Mesendoderm (in vitro differentiated cells): ENCODE data around the gene DNAJC19. TPM values are rescaled to one million over a fixed set of nuclear protein-coding genes. Genes with fewer than 3 reads are reported as not detected.

ENCODE experiments used
- DNase-seq: peaks from one replicate; pipeline ENCODE4 v3.0.0; 2013
- H2AK5ac ChIP-seq: 2 replicates; pipeline ENCODE4 v1.6.1; 2013; ENCODE audit warnings: low read length, inconsistent platforms
- H2BK120ac ChIP-seq: 2 replicates; pipeline ENCODE4 v1.6.1; 2013; ENCODE audit warnings: low read depth, mild to moderate bottlenecking, low read length, moderate library complexity, mixed read lengths
- H2BK15ac ChIP-seq: replicated peaks from 2 replicates; pipeline ENCODE4 v1.6.1; 2013; ENCODE audit warnings: low read depth, mild to moderate bottlenecking, moderate library complexity
- H2BK5ac ChIP-seq: 2 replicates; pipeline ENCODE4 v1.6.1; 2013; ENCODE audit warnings: low read length, inconsistent platforms
- H3K18ac ChIP-seq: 2 replicates; pipeline ENCODE4 v1.6.1; 2013; ENCODE audit warnings: mild to moderate bottlenecking, low read length, mixed read lengths
- H3K23ac ChIP-seq: one replicate; pipeline ENCODE4 v1.6.1; 2013; ENCODE audit warnings: low read length
- H3K27ac ChIP-seq: 2 replicates; pipeline ENCODE4 v1.5.1; 2013; ENCODE audit warnings: low read depth, mild to moderate bottlenecking, inconsistent platforms, low read length, moderate library complexity
- H3K27me3 ChIP-seq: 2 replicates; pipeline ENCODE4 v1.6.1; 2013; ENCODE audit warnings: low read length, control low read depth, mild to moderate bottlenecking, inconsistent platforms; ENCODE audit not compliant: insufficient read depth, poor library complexity
- H3K36me3 ChIP-seq: 2 replicates; pipeline ENCODE4 v1.6.1; 2013; ENCODE audit warnings: low read length, inconsistent platforms; ENCODE audit not compliant: control insufficient read depth, insufficient read depth
- H3K4ac ChIP-seq: one replicate; pipeline ENCODE4 v1.6.1; 2013; ENCODE audit warnings: low read depth, mild to moderate bottlenecking, low read length, moderate library complexity
- H3K4me1 ChIP-seq: 2 replicates; pipeline ENCODE4 v1.6.1; 2013; ENCODE audit warnings: low read depth, low read length, inconsistent platforms; ENCODE audit not compliant: control insufficient read depth
- H3K4me2 ChIP-seq: 2 replicates; pipeline ENCODE4 v1.6.1; 2013; ENCODE audit warnings: low read length
- H3K4me3 ChIP-seq: 2 replicates; pipeline ENCODE4 v1.5.1; 2013; ENCODE audit warnings: mild to moderate bottlenecking, low read length
- H3K56ac ChIP-seq: one replicate; pipeline ENCODE4 v1.6.1; 2013; ENCODE audit warnings: low read length
- H3K79me1 ChIP-seq: 2 replicates; pipeline ENCODE4 v1.6.1; 2013; ENCODE audit warnings: low read length, inconsistent platforms
- H3K79me2 ChIP-seq: 2 replicates; pipeline ENCODE4 v1.6.1; 2013; ENCODE audit warnings: mild to moderate bottlenecking, low read length; ENCODE audit not compliant: control insufficient read depth, insufficient read depth
- H3K9ac ChIP-seq: 2 replicates; pipeline ENCODE4 v1.6.1; 2013; ENCODE audit warnings: low read length, inconsistent platforms
- H4K5ac ChIP-seq: one replicate; pipeline ENCODE4 v1.6.1; 2013; ENCODE audit warnings: low read length
- H4K8ac ChIP-seq: one replicate; pipeline ENCODE4 v1.6.1; 2013; ENCODE audit warnings: low read depth, mild to moderate bottlenecking, control low read depth, low read length, moderate library complexity
- WGBS: extraction: QIAGEN DNeasy Blood & Tissue Kit; methylation state at CpG from one replicate; pipeline ENCODE4 v1.1.7; 2013; ENCODE audit warnings: low lambda C conversion rate, missing lambda C conversion rate; ENCODE audit not compliant: insufficient coverage; ENCODE audit errors: extremely low coverage; 5-methylcytosine and 5-hydroxymethylcytosine counted together
- polyA plus RNA-seq, 2 experiments: library from polyadenylated mRNA; stranded (reverse); fragments of 200-250 nt; gene quantifications; one replicate each; pipeline ENCODE4 v1.2.3, GENCODE V29; 2013

Gene DNAJC19
- polyA plus RNA-seq (2013, experiment 1 of 2): 215 TPM
- 197 TPM for polyA plus RNA-seq (2013, experiment 2 of 2)

GRCh38 chr3:180989291-180990163, at the start of gene DNAJC19:
Gene DNAJC19 (minus strand): TSS chr3:180989736. CDS start chr3:180989602, 134 bp downstream.
- H2BK120ac ChIP-seq: no peak within 1 kb of the TSS
- no peak within 1 kb of the TSS for H3K18ac ChIP-seq
- peak within 1 kb of the TSS; percentile 92 for H3K56ac ChIP-seq
- no peak within 1 kb of the TSS for H4K5ac ChIP-seq
- peak; percentile 99 for DNase-seq
- peaks cover 2% of the 10 kb centered on the region for H3K79me2 ChIP-seq
- H2BK5ac ChIP-seq: no peak within 1 kb of the TSS
- no peaks in the 10 kb centered on the region for H3K4me1 ChIP-seq
- peak within 1 kb of the TSS; percentile 67 for H3K27ac ChIP-seq
- peak within 1 kb of the TSS; percentile 57 for H3K4me3 ChIP-seq
- H3K27me3 ChIP-seq: no peaks in the 10 kb centered on the region
- H3K79me1 ChIP-seq: peaks cover 3% of the 10 kb centered on the region
- H3K9ac ChIP-seq: peak within 1 kb of the TSS; percentile 70
- no peak within 1 kb of the TSS for H2AK5ac ChIP-seq
- H2BK15ac ChIP-seq: no peak within 1 kb of the TSS
- WGBS: no CpG with 5 or more reads among the region's 43 CpGs
- no peak within 1 kb of the TSS for H4K8ac ChIP-seq
- H3K36me3 ChIP-seq: no peaks in the 10 kb centered on the region
- peak within 1 kb of the TSS; percentile 94 for H3K4me2 ChIP-seq
- H3K4ac ChIP-seq: no peak within 1 kb of the TSS
- H3K23ac ChIP-seq: no peak within 1 kb of the TSS

DNA sequence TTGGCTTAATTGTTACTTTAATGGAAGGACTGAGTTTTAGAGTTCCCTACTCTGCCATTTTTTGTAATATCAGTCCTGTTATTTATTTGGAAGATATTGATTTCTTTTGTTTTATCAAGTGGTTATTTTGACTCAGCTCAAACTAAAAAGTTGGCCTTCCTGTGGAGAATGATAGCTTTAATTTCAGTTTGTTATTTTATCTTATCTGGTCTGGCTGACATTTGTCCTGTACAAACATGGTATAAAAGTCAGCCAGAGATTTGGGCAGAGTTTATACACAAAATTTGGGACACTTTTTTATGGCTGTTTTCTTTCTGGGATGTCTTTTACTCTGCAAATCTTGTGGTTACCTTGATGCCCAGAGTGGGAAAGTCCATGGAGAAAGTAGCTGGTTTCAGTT, 41.4 kb upstream of the DNAJC19 start:
- H3K23ac ChIP-seq: no peak overlapping the region
- no peaks in the 10 kb centered on the region for H3K36me3 ChIP-seq
- H2BK120ac ChIP-seq: no peak overlapping the region
- H3K79me1 ChIP-seq: no peaks in the 10 kb centered on the region
- no peak overlapping the region for H4K5ac ChIP-seq
- no peak overlapping the region for H2BK15ac ChIP-seq
- H3K27me3 ChIP-seq: no peaks in the 10 kb centered on the region
- no peak overlapping the region for H3K27ac ChIP-seq
- no peak overlapping the region for H3K4me2 ChIP-seq
- H3K18ac ChIP-seq: no peak overlapping the region
- no peak overlapping the region for H3K4me3 ChIP-seq
- H3K4ac ChIP-seq: no peak overlapping the region
- H3K4me1 ChIP-seq: no peaks in the 10 kb centered on the region
- H2BK5ac ChIP-seq: no peak overlapping the region
- H2AK5ac ChIP-seq: no peak overlapping the region
- no peak overlapping the region for H3K56ac ChIP-seq
- no peaks in the 10 kb centered on the region for H3K79me2 ChIP-seq
- no peak for DNase-seq
- H3K9ac ChIP-seq: no peak overlapping the region
- H4K8ac ChIP-seq: no peak overlapping the region

GRCh38 chr3:181025204-181025603, 35.7 kb upstream of the DNAJC19 start:
- no peak for DNase-seq
- no peak overlapping the region for H3K4me2 ChIP-seq
- no peak overlapping the region for H3K18ac ChIP-seq
- no peak overlapping the region for H3K23ac ChIP-seq
- no peak overlapping the region for H2AK5ac ChIP-seq
- no peak overlapping the region for H3K9ac ChIP-seq
- no peak overlapping the region for H3K56ac ChIP-seq
- no peaks in the 10 kb centered on the region for H3K79me2 ChIP-seq
- H3K4me1 ChIP-seq: no peaks in the 10 kb centered on the region
- H3K4me3 ChIP-seq: no peak overlapping the region
- H2BK15ac ChIP-seq: no peak overlapping the region
- H3K27ac ChIP-seq: no peak overlapping the region
- H3K36me3 ChIP-seq: no peaks in the 10 kb centered on the region
- no peak overlapping the region for H3K4ac ChIP-seq
- no peak overlapping the region for H4K8ac ChIP-seq
- no peak overlapping the region for H4K5ac ChIP-seq
- H2BK120ac ChIP-seq: no peak overlapping the region
- H3K79me1 ChIP-seq: no peaks in the 10 kb centered on the region
- H2BK5ac ChIP-seq: no peak overlapping the region
- H3K27me3 ChIP-seq: no peaks in the 10 kb centered on the region

- Histone ChIP-seq H3K18ac (no peak overlapping the region), H3K56ac (no peak overlapping the region), H3K9ac (no peak overlapping the region), H3K23ac (no peak overlapping the region), H3K4me1 (no peaks in the 10 kb centered on the region), H4K5ac (no peak overlapping the region), H4K8ac (no peak overlapping the region), H2BK5ac (no peak overlapping the region), H3K4me2 (no peak overlapping the region), H3K79me2 (no peaks in the 10 kb centered on the region), H3K4ac (no peak overlapping the region), H3K27me3 (no peaks in the 10 kb centered on the region), H3K79me1 (no peaks in the 10 kb centered on the region), H3K27ac (no peak overlapping the region), H2BK120ac (no peak overlapping the region), H2AK5ac (no peak overlapping the region), H2BK15ac (no peak overlapping the region), H3K36me3 (no peaks in the 10 kb centered on the region), H3K4me3 (no peak overlapping the region)
- no CpG with 5 or more reads among the region's 2 CpGs for WGBS
- peak; percentile 2 for DNase-seq
Measured at GRCh38 chr3:181017690-181018089, 28.2 kb upstream of the DNAJC19 start.

- Histone ChIP-seq H3K9ac (no peak overlapping the region), H2BK15ac (no peak overlapping the region), H3K4me3 (no peak overlapping the region), H4K8ac (no peak overlapping the region), H3K27ac (no peak overlapping the region), H3K27me3 (no peaks in the 10 kb centered on the region), H2AK5ac (no peak overlapping the region), H3K4ac (no peak overlapping the region), H2BK5ac (no peak overlapping the region), H3K79me1 (no peaks in the 10 kb centered on the region), H3K23ac (no peak overlapping the region), H3K79me2 (no peaks in the 10 kb centered on the region), H3K36me3 (no peaks in the 10 kb centered on the region), H3K56ac (no peak overlapping the region), H3K4me2 (no peak overlapping the region), H2BK120ac (no peak overlapping the region), H4K5ac (no peak overlapping the region), H3K18ac (no peak overlapping the region), H3K4me1 (no peaks in the 10 kb centered on the region)
- no peak for DNase-seq
- no CpG with 5 or more reads among the region's 5 CpGs for WGBS
Measured at GRCh38 chr3:181009225-181009624, 19.7 kb upstream of the DNAJC19 start.

GRCh38 chr3:181008796-181009195, 19.3 kb upstream of the DNAJC19 start:
- H3K4ac ChIP-seq: no peak overlapping the region
- H3K27ac ChIP-seq: no peak overlapping the region
- H3K18ac ChIP-seq: no peak overlapping the region
- H4K5ac ChIP-seq: no peak overlapping the region
- H3K9ac ChIP-seq: no peak overlapping the region
- no CpG with 5 or more reads among the region's 1 CpG for WGBS
- DNase-seq: no peak
- no peak overlapping the region for H3K56ac ChIP-seq
- H3K4me2 ChIP-seq: no peak overlapping the region
- no peak overlapping the region for H3K4me3 ChIP-seq
- no peaks in the 10 kb centered on the region for H3K79me1 ChIP-seq
- no peak overlapping the region for H2BK5ac ChIP-seq
- H3K23ac ChIP-seq: no peak overlapping the region
- no peaks in the 10 kb centered on the region for H3K4me1 ChIP-seq
- H2BK15ac ChIP-seq: no peak overlapping the region
- H2AK5ac ChIP-seq: no peak overlapping the region
- no peak overlapping the region for H4K8ac ChIP-seq
- no peaks in the 10 kb centered on the region for H3K27me3 ChIP-seq
- no peak overlapping the region for H2BK120ac ChIP-seq
- no peaks in the 10 kb centered on the region for H3K36me3 ChIP-seq
- H3K79me2 ChIP-seq: no peaks in the 10 kb centered on the region
